CD1c-positive myeloid dendritic cell (primary cell): Measurements from ENCODE around the gene EGFLAM.
"Not testable (repeated sequence)": the region's sequence is repeated elsewhere in the genome, so short reads cannot be mapped to it uniquely, and the experiment has no call there.

Experiments used
- DNase-seq: peaks from one replicate; pipeline ENCODE4 v3.0.0-alpha.2; 2016; ENCODE audit errors: extremely low spot score

The EGFLAM gene

GRCh38 chr5:38375423-38375822 lies 117.1 kb downstream of the EGFLAM start:
- DNase-seq = no peak

GRCh38 chr5:38376404-38376803 lies 118.0 kb downstream of the EGFLAM start:
- DNase-seq = no peak

- no peak for DNase-seq
These were observed 120.2 kb downstream of the EGFLAM start for GRCh38 chr5:38378579-38378978.

GRCh38 chr5:38379350-38379937 lies 121.1 kb downstream of the EGFLAM start:
- no peak for DNase-seq

DNA sequence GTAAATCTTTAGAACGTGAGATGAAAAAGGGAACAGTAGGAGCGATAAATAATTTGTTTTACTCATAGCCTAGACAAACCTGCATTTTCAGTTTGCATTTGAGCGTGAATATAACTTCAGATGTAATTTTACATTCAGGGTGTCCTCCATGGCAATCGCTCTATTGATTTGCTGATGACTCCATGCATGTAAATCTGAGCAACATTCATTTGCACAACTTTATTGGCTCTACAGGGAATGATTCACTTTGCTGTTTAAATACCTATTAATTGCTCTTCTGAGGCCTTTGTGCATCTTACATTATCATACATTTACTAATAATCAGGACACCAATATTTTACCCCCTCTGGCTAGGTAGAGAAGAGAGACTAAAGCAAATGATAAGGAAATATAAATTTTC lies 122.2 kb downstream of the EGFLAM start:
- DNase-seq = no peak

DNA sequence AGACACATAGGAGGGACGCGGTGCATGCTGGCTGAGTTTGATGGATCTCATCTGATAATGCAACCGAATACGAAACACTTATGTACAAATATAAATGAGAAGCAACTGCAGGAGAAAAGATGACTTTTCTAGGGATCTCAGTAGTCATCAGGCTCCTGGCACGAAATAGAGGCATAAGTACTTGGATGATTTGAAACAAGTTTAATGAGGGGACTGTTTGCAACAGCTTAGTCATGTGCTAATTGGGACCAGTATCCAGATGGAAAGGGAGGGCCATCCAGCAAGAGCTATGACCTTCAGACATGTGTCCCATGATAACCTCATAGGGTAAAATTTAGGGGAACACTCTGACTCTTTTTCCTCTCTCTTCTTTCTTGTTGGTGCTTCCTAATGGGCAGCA lies 123.0 kb downstream of the EGFLAM start:
- DNase-seq = no peak

GRCh38 chr5:38382898-38383297 lies 124.5 kb downstream of the EGFLAM start:
- DNase-seq = peak; percentile 38

DNA sequence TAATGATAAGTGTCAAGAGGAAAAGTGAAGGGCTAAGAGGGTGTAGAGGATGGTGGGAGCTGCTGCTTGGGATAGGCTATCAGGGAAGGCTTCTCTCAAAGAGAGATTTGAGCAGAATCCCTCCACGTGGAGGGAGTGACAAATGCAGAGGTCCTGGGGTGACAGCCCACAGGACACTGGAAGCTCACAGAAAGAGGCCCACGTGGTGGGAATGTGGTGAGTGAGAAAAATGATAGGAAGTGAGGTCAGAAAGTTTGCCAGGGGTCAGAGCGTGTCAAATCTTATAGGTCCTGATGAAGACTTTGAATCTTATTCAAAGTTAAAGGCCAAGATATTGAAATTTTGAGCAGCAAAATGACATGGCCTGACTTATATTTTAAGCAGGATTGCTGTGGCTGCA lies 125.3 kb downstream of the EGFLAM start:
- DNase-seq = no peak

- DNase-seq = no peak
These were observed 126.0 kb downstream of the EGFLAM start for GRCh38 chr5:38384396-38384795.

DNA sequence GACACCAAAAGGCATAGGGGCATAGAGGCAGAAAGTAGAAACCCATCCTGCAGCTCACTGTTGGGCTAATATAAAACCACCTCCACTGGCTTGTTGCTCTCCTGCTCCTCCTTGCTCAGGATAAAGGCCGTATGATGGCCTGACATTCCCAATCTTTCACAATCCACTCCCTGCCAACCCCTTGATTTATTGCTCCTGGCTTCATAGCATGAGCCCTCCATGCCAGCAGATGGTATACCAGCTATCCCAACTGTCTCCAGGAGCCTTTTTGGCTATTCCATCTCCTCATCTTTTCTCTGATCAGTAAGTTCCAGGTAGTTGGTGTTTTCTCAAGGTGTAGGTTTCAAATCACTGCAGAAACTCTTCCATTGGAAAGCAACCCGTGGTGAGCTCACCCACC lies 128.8 kb downstream of the EGFLAM start:
- DNase-seq = no peak

- DNase-seq = no peak
These were observed 135.3 kb downstream of the EGFLAM start for GRCh38 chr5:38393636-38394035.

DNA sequence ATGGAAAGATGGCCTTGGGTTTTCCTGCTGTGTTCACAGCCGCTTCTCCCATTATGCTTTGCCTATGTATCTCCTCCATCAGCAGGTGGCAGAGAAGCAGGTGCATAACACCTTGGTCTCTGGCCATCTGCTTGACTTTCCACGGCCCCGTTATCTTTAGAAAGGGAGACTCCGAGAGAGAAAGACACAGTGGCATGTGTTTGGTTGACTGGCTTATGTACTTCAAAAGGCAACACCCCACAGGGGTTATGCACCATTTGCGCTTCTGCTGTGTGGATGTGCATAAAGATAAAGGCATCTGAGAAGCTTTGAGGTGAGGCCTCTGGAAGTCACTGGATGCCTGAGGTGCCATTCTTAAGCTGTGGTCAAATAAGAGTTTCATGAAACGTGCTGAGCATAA lies 138.4 kb downstream of the EGFLAM start:
- no peak for DNase-seq

GRCh38 chr5:38400365-38400764 lies 142.0 kb downstream of the EGFLAM start:
- DNase-seq = no peak

DNA sequence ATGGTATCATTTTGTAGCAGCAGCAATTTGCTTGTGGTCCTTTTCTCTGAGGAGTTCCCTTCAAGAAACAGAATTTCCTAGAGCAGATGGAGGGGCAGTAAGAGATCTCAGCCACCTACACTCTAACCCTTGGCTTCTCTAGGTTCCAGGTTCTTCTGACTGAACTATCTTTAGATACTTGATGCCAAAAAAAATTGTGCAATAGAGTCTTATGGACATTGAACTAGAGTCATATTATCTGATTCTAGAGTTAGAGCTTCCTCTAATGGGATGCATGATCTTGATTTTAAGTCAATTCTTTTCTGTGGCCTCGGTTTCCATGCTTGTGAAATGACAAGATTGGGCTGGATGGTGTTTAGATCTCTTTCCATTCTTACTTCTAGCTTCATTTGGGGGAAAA lies 142.8 kb downstream of the EGFLAM start:
- no peak for DNase-seq

DNA sequence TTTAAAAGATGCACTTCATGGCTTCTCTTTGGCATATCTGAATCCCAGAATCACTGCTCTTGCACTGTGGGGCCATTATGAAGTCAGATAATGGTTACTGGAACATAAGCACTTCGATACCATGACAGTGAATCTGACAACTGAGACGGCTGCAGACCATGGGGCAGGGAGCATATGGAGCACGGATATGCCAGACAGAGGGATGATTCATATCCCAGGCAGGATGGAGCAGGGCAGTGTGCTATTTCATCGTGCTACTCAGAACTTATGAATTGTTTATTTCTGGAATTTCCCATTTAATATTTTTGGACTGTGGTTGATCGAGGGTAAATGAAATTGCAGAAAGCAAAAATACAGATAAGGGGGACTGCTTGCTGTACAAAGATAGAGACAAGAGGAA lies 145.0 kb downstream of the EGFLAM start:
- DNase-seq = no peak

DNA sequence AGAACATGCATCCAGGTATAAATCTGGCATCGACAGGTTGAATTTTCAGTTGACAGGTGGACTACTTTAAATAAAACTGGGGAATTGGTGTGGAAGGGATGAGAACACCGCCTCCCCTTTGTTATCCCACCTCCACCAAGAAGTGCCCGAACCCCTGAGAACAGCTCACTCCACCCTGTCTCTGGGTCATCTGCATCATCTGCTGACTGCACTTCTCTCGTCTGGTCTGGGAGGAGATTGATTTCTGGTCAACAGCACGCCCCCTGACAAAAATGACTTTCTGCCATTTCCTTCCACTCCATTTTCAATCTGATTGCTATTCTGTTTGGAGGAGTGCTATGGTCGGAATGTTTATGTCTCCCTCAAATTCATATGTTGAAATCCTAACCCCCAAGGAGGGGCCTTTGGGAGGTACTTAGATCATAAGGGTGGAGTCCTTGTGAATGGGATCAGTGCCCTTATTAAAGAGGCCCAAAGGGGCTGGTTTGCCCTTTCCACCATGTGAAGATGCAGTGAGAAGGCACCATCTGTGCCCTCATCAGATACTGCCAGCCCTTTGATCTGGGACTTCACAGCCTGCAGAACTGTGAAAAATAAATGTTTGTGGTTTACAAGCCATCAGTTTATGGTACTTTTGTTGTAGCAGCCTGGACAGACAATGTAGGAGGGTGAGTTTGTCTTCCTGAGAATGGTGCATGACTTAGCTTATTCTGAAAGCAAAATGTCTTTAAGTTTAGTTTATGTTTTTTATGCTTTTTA lies 145.7 kb downstream of the EGFLAM start:
- DNase-seq = no peak

DNA sequence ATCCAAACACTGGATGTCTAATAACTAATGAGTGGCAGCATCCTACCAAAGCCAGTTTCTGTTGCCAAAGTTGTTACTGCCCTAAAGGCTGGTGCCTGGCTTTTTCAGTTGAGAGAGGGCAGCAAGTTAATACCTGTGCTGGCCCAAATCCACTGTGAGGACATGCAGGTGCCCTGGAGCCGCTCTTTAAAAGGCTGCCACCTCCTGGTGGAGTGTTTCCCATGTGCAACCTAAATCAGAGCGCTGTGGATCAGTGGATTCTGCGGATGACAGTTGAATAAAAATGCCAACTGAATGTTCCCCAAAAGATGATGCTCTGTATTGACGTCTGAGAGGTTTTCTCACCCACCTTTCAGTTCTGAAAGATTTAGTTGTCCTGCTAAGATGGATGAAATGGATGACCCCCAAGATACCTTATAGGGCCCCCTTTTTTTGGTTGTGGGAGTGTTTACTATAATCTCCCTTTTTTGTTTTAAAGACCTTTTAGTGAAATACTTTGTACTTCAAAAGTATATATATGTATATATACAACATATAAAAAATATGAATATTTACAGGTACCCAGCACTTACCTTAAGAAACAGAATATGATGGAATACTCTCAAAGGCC lies 146.4 kb downstream of the EGFLAM start:
- DNase-seq = no peak

- DNase-seq = no peak
These were observed 150.3 kb downstream of the EGFLAM start for GRCh38 chr5:38408446-38409198.

- DNase-seq = no peak
These were observed 152.1 kb downstream of the EGFLAM start for GRCh38 chr5:38410304-38410990.

DNA sequence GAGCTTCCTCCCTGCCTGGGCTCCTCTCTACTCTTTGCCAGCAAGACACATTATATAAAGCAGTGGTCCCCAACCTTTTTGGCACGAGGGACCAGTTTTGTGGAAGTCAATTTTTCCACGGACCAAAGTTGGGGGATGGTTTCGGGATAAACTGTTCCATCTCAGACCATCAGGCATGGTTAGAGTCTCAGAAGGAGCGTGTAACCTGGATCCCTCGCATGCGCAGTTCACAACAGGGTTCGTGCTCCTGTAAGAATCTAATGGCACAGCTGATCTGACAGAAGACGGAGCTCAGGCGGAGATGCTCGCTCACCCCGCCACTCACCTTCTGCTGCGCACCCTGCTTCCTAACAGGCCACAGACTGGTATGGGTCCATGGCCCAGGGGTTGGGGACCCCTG lies 155.3 kb downstream of the EGFLAM start:
- DNase-seq = no peak

GRCh38 chr5:38414348-38414747 lies 156.0 kb downstream of the EGFLAM start:
- DNase-seq = no peak

GRCh38 chr5:38415772-38416171 lies 157.4 kb downstream of the EGFLAM start:
- not testable (repeated sequence) for DNase-seq
